Astrocyte of the cerebellum (primary cell): ENCODE data around the gene FILIP1L.

Source experiments
- DNase-seq: peaks from one replicate; pipeline ENCODE4 v3.0.0-alpha.2; 2011; ENCODE audit warnings: low read depth
- H3K4me3 ChIP-seq: 2 replicates; pipeline ENCODE4 v1.5.1; 2011; ENCODE audit warnings: mild to moderate bottlenecking, low read depth, low read length, moderate library complexity
- in situ Hi-C: cut with HindIII; loops from 2 replicates; pipeline ENCODE4 v1.10.0; 2017; ENCODE audit warnings: low sequenced_read_pairs
- TF ChIP-seq, protein P1 (sequence below): IDR thresholded peaks from 2 replicates; pipeline ENCODE4 v1.5.1; 2012; ENCODE audit warnings: low read length, low read depth, moderate library complexity, mild to moderate bottlenecking; ENCODE audit errors: missing control alignments

FILIP1L gene

DNA sequence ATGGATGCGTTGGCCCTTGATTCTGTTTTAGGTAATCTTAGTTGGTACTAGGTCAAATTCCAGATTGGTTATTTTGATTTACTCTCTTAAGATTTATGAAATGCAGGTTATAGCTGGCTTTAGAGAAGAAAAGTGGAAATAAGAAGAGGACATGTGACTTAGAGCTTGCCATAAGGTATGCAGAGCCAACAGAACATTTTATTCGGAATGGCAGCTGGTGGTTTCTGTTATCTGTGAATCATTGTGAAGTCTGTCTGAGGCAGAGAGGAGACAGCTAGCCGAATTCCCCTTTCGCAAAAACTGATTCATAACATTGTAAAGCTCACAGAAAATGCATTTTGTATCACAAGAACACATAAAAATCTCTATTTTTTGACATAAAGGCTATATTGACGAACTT, 82.1 kb downstream of the FILIP1L start:
- no peak overlapping the region for H3K4me3 ChIP-seq
- TF ChIP-seq, protein P1, sequence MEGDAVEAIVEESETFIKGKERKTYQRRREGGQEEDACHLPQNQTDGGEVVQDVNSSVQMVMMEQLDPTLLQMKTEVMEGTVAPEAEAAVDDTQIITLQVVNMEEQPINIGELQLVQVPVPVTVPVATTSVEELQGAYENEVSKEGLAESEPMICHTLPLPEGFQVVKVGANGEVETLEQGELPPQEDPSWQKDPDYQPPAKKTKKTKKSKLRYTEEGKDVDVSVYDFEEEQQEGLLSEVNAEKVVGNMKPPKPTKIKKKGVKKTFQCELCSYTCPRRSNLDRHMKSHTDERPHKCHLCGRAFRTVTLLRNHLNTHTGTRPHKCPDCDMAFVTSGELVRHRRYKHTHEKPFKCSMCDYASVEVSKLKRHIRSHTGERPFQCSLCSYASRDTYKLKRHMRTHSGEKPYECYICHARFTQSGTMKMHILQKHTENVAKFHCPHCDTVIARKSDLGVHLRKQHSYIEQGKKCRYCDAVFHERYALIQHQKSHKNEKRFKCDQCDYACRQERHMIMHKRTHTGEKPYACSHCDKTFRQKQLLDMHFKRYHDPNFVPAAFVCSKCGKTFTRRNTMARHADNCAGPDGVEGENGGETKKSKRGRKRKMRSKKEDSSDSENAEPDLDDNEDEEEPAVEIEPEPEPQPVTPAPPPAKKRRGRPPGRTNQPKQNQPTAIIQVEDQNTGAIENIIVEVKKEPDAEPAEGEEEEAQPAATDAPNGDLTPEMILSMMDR: no peak
- no peak for DNase-seq
- in situ Hi-C loops: no loop called here

DNA sequence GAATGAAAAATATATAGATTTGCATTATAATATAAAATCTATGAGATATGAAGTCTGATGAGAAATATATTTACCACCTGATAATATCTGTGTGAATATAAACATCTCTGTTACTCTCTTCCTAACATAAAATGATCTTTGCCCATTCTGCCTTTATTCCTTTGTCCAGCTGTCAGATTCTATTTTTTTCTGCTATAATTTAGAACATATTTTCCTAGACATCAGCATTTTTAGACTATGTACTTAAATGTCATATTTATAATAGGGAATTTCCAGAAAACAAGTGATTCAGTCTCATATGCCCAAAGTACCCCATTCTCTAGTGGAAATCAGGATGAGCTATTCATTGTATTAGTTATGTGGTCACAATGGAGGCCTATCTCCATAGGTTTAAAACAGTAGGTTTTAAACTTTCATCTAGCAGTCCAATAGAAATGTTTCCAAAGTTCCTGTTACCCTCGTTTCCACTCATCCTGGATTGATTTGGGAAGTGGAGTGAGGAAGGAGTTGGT, 83.3 kb downstream of the FILIP1L start:
- H3K4me3 ChIP-seq: no peak overlapping the region
- in situ Hi-C loops: no loop called here
- TF ChIP-seq, protein P1: no peak
- DNase-seq: no peak

DNA sequence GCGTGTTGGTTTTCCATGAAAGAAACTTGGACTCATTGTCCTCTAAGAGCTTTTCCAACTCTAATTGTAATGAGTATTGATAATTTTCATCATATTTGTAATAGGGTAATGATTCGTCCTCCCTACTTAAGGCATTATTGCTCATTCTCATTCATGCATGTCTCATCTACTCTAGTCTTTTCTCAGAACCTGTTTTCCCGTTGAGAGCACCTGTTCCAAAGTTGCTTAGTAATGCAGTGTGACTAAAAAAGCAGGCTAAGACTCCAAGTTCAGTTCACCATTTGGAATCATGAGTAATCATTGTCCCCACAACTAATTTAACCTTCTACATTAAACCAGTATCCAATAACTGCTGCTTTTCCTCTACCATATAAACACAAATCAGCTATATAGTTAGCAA, 84.0 kb downstream of the FILIP1L start:
- in situ Hi-C loops: no loop called here
- TF ChIP-seq, protein P1: no peak
- no peak overlapping the region for H3K4me3 ChIP-seq
- no peak for DNase-seq

DNA sequence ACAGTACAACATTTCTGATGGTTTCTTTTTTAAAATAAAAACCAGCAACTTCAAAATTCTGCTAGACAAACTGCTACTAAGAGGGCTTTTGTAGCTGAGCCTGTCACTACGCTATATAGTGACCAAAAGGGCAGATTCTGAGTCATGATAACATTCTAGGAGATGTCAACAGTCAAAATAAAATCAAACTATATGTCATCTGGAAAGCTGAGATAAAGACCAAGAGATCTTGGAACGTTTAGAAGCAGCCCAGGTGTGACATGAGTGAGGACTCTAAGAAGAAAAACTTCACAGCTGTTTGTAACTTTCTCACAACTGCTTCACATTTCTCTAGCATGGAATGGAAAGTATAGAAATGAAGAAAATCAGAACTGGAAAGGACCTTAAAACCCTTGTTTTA, 84.6 kb downstream of the FILIP1L start:
- in situ Hi-C loops: no loop called here
- H3K4me3 ChIP-seq: no peak overlapping the region
- DNase-seq: no peak
- TF ChIP-seq, protein P1: no peak

DNA sequence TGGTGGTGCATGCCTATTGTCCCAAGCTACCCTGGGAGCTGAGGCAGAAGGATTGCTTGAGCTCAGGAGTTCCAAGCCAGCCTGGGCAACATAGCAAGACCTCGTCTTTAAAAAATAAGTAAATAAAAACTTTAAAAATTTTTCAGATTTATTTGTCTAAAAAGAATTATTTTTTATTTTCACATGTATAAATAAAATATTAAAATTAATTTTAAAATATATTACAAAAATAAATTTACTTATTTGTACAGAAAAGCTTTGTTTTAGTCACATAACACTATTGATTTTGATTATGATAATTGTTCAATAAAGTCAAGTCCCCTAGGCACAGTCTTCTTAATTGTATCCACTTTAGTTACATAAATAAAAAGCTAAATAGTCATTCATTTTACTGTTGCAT, 85.2 kb downstream of the FILIP1L start:
- no peak for DNase-seq
- TF ChIP-seq, protein P1: no peak
- in situ Hi-C loops: no loop called here
- no peak overlapping the region for H3K4me3 ChIP-seq

DNA sequence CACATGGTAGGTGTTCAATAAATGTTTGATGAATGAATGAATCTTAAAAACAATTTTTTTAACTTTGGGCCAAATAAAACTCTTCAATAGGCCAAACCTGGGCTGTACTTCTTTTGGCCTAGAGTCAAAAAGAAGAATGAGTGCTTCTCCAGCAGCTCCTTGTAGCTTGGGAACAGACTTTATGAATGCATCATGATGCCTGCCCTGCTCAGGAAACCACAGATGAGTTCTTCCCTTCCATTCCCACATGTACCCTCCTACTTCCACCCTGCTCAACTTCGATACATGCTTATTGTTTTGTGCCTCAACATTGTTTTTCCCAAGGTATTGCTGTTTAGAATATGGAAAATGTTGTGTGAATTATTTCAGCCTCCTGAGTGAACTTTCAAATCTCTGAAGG, 87.0 kb downstream of the FILIP1L start:
- TF ChIP-seq, protein P1: no peak

More for the DNA sequence above, 87.0 kb downstream of the FILIP1L start:
- in situ Hi-C loops: no loop called here
- DNase-seq: no peak
- no peak overlapping the region for H3K4me3 ChIP-seq
